KMS-11 (cell line): Measurements from ENCODE around the gene CEP128.
A peak's percentile ranks its signal among the peaks of the same experiment; 100 is the strongest.

Experiments
- H2AFZ ChIP-seq: fragments of 200-600 bp; sonication (generic); 2 replicates; pipeline ENCODE4 v1.6.1; 2016; ENCODE audit warnings: antibody characterized with exemption, mixed run types, low read depth
- H3K27ac ChIP-seq: fragments of 200-600 bp; sonication (generic); 2 replicates; pipeline ENCODE4 v1.6.1; 2016; ENCODE audit warnings: mild to moderate bottlenecking, mixed run types
- H3K27me3 ChIP-seq: fragments of 200-600 bp; sonication (generic); 2 replicates; pipeline ENCODE4 v1.6.1; 2017; ENCODE audit warnings: mild to moderate bottlenecking, low read depth, mixed run types, moderate library complexity; ENCODE audit not compliant: insufficient read depth
- H3K36me3 ChIP-seq: fragments of 200-600 bp; sonication (generic); 2 replicates; pipeline ENCODE4 v1.6.1; 2017; ENCODE audit warnings: mild to moderate bottlenecking, mixed run types; ENCODE audit not compliant: insufficient read depth
- H3K4me1 ChIP-seq: fragments of 200-600 bp; sonication (generic); 2 replicates; pipeline ENCODE4 v1.6.1; 2016; ENCODE audit warnings: mild to moderate bottlenecking, low read depth, mixed run types; ENCODE audit not compliant: poor library complexity, severe bottlenecking
- H3K4me2 ChIP-seq: fragments of 200-600 bp; sonication (generic); 2 replicates; pipeline ENCODE4 v1.7.0; 2016; ENCODE audit warnings: mild to moderate bottlenecking, mixed run types
- H3K4me3 ChIP-seq: fragments of 200-600 bp; sonication (generic); IDR thresholded peaks from 2 replicates; pipeline ENCODE4 v1.6.1; 2017; ENCODE audit warnings: low read depth, low read length, mixed read lengths; ENCODE audit not compliant: insufficient read depth
- H3K79me2 ChIP-seq: fragments of 200-600 bp; sonication (generic); 2 replicates; pipeline ENCODE4 v1.6.1; 2016; ENCODE audit warnings: low read depth, mixed run types; ENCODE audit not compliant: insufficient read depth
- H3K9ac ChIP-seq: fragments of 200-600 bp; sonication (generic); 2 replicates; pipeline ENCODE4 v1.6.1; 2016; ENCODE audit warnings: mild to moderate bottlenecking, mixed run types
- H4K20me1 ChIP-seq: fragments of 200-600 bp; sonication (generic); 2 replicates; pipeline ENCODE4 v1.6.1; 2016; ENCODE audit warnings: mild to moderate bottlenecking, mixed run types; ENCODE audit not compliant: insufficient read depth
- TF ChIP-seq, protein P1 (sequence below): fragments of 200-600 bp; sonication (generic); conservative IDR thresholded peaks from 2 replicates; pipeline ENCODE4 v1.6.1; 2017; ENCODE audit warnings: low read depth, mild to moderate bottlenecking, antibody characterized with exemption, low read length, moderate library complexity, mixed read lengths

The CEP128 gene

DNA sequence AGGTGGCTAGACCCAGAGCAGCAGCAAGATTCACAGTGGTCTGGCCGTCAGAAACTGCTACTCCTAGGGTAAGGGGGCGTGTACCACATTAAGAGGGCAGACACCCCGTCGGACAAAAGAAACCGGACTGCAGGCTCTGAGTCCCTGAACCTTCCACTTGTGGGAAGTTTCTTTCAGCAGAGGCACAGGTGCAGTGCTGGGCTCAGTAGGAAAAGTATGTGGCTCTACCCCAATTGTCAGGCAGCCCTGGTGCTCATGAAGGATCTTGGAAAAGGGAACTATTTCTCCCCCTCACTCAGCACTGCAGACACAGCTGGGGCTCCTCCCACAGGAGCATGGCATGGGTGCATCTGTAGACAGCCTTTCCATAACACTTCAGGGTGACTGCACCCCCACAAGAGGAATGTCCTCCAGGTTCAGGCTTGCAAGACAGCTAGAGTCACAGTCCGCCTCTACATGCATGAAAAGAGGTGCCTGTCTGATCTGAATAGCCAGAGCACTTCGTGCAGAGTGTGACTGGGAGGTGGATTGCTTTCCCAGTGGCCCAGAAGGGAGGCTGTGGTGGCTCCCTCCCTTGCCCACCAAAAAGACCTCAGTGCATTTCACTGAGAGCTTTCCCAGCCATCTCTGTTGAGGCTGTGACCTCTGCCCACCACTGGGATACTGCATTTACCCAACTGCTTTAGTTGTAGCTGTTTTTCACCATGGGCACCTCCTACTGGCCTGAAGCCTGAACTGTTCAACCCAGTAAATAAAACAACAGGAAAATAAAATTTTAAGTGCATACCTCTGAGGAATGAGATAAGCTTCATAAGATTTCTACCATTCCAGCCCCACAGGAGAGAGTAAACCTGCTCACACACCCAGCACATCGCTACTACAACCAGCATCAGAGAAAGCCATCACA lies 14.2 kb downstream of the CEP128 start:
- Histone ChIP-seq H3K27ac (peak overlapping the region; percentile 52), H3K4me1 (peaks cover 78% of the 10 kb centered on the region), H3K27me3 (no peaks in the 10 kb centered on the region), H4K20me1 (no peaks in the 10 kb centered on the region), H3K4me2 (peak overlapping the region; percentile 49), H3K79me2 (peaks cover 33% of the 10 kb centered on the region), H2AFZ (no peak overlapping the region), H3K36me3 (no peaks in the 10 kb centered on the region), H3K4me3 (no peak overlapping the region), H3K9ac (no peak overlapping the region)
- TF ChIP-seq, protein P1, sequence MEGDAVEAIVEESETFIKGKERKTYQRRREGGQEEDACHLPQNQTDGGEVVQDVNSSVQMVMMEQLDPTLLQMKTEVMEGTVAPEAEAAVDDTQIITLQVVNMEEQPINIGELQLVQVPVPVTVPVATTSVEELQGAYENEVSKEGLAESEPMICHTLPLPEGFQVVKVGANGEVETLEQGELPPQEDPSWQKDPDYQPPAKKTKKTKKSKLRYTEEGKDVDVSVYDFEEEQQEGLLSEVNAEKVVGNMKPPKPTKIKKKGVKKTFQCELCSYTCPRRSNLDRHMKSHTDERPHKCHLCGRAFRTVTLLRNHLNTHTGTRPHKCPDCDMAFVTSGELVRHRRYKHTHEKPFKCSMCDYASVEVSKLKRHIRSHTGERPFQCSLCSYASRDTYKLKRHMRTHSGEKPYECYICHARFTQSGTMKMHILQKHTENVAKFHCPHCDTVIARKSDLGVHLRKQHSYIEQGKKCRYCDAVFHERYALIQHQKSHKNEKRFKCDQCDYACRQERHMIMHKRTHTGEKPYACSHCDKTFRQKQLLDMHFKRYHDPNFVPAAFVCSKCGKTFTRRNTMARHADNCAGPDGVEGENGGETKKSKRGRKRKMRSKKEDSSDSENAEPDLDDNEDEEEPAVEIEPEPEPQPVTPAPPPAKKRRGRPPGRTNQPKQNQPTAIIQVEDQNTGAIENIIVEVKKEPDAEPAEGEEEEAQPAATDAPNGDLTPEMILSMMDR = peak; percentile 41; the same call in 1 of the 2 replicates

DNA sequence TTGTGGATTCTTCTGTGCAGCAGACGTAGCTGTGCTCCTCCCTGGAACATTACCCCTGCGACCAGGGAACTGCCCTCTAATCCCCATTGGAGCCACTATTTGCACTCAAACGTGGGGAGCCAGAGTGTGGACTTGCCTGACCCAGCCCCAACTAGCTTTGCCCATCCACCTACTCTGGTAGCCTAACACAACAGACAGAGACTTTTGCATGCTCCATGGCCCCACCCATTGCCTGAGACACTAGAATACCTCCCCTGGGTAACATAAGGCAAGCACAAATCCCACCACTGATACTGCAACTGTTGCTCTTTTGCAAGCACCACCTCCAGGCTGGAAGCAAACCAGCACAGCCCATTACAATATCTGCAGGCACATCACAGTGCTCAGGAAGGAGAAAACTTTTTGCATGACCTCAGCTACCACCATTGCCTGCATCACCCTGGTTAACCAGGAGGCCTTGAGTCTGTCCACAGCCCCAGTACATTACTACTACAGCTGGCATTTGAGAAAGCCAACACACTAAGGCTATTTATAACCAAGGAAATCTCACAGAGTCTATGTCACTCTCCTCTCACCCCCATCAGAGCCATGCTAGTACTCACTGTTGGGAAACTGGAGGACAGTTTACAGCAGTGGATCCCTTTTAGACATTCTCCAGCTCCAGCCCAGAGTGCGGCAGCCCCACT lies 15.0 kb downstream of the CEP128 start:
- H3K4me1 ChIP-seq = peaks cover 70% of the 10 kb centered on the region
- peaks cover 30% of the 10 kb centered on the region for H3K79me2 ChIP-seq
- peak overlapping the region; percentile 49 for H3K4me2 ChIP-seq
- TF ChIP-seq, protein P1 = no peak
- H3K36me3 ChIP-seq = no peaks in the 10 kb centered on the region
- H3K27ac ChIP-seq = peak overlapping the region; percentile 52
- no peak overlapping the region for H2AFZ ChIP-seq
- no peaks in the 10 kb centered on the region for H3K27me3 ChIP-seq
- no peaks in the 10 kb centered on the region for H4K20me1 ChIP-seq
- H3K9ac ChIP-seq = no peak overlapping the region
- no peak overlapping the region for H3K4me3 ChIP-seq

DNA sequence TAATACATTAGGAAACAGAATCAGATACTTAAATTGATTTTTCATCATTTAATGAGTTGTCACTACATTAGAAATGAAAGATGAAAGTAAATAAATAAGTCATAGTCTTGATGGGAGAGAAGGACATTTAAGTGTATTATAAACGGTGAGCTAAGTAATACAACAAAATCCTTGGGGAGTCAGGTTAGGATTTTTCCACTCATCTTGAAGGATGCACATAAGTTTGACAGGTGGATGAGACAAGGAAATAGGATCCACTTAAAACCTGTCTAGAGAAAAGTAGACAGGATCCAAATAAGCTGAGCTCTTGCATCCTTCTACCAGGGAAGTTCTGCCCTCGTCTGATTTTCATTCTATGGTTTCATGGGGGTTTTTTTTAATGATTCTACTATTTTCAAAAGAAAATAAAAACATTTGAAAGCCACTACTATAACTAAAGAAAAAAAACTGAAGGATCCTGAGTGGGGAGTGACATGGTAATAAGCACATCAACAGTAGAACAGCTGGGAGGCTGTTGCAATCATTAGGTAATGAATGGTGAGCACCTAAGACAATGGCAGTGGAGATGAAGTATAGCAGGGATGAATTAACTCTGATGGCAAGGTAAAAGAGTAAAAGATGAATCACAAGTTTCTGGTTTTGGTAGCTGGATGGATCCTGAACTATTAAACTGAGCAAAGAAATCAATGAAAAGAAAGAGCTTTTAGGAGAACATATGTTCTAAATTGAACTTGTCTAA lies 17.0 kb downstream of the CEP128 start:
- H3K4me2 ChIP-seq = no peak overlapping the region
- peaks cover 53% of the 10 kb centered on the region for H3K4me1 ChIP-seq
- no peak overlapping the region for H3K27ac ChIP-seq
- TF ChIP-seq, protein P1 = no peak
- H3K9ac ChIP-seq = no peak overlapping the region
- H3K27me3 ChIP-seq = no peaks in the 10 kb centered on the region
- H4K20me1 ChIP-seq = no peaks in the 10 kb centered on the region
- no peak overlapping the region for H2AFZ ChIP-seq
- no peak overlapping the region for H3K4me3 ChIP-seq
- H3K79me2 ChIP-seq = peaks cover 30% of the 10 kb centered on the region
- no peaks in the 10 kb centered on the region for H3K36me3 ChIP-seq

DNA sequence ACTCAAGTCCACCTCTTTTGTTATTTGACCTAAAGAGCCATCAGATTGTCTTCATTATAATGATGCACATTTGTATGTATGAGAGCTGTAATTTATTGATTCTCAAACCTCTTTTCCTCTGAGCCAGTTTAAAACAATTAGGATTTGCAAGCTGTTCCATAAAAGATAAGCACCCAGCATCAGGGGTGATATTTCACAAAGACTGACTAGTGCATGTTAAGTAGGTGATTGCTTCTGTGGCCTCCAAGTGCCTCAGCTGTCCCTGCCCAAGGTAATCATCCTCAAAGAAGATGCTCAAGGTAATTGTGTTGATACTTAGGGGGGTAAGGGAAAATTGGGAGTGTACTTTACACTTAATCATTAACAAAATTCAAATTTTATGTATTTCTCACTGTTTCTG lies 18.2 kb downstream of the CEP128 start:
- Histone ChIP-seq H3K79me2 (peaks cover 20% of the 10 kb centered on the region), H3K36me3 (no peaks in the 10 kb centered on the region), H3K4me3 (no peak overlapping the region), H2AFZ (no peak overlapping the region), H3K27ac (no peak overlapping the region), H3K4me2 (no peak overlapping the region), H3K4me1 (peaks cover 41% of the 10 kb centered on the region), H3K9ac (no peak overlapping the region), H3K27me3 (no peaks in the 10 kb centered on the region), H4K20me1 (no peaks in the 10 kb centered on the region)
- TF ChIP-seq, protein P1 = no peak
